DOHH2 (cell line): Measurements from ENCODE around the gene KCNH1.

ENCODE experiments used
- H3F3A ChIP-seq: fragments of 200-600 bp; sonication (generic), shearing (Covaris generic); 2 replicates; pipeline ENCODE4 v1.6.0; 2016; ENCODE audit warnings: antibody characterized with exemption, mild to moderate bottlenecking; ENCODE audit not compliant: control insufficient read depth, insufficient read depth
- H3K27ac ChIP-seq: fragments of 200-600 bp; sonication (generic); 2 replicates; pipeline ENCODE4 v1.5.1; 2014; ENCODE audit warnings: low read depth, mild to moderate bottlenecking, low read length, moderate library complexity
- H3K27me3 ChIP-seq: fragments of 200-600 bp; sonication (generic); 2 replicates; pipeline ENCODE4 v1.6.1; 2014; ENCODE audit warnings: mild to moderate bottlenecking, low read length, mixed read lengths; ENCODE audit not compliant: control insufficient read depth
- H3K36me3 ChIP-seq: fragments of 200-600 bp; sonication (generic); 2 replicates; pipeline ENCODE4 v1.6.1; 2014; ENCODE audit warnings: mild to moderate bottlenecking, low read length, moderate library complexity, mixed read lengths; ENCODE audit not compliant: control insufficient read depth
- H3K4me1 ChIP-seq: fragments of 200-600 bp; sonication (generic); 2 replicates; pipeline ENCODE4 v1.6.1; 2014; ENCODE audit warnings: mild to moderate bottlenecking, low read length, mixed read lengths; ENCODE audit not compliant: control insufficient read depth
- H3K4me2 ChIP-seq: fragments of 200-600 bp; sonication (generic); 2 replicates; pipeline ENCODE4 v1.6.0; 2014; ENCODE audit warnings: mild to moderate bottlenecking, low read length, moderate library complexity
- H3K4me3 ChIP-seq: fragments of 200-600 bp; sonication (generic); 2 replicates; pipeline ENCODE4 v1.5.1; 2014; ENCODE audit warnings: mild to moderate bottlenecking, low read length, mixed read lengths
- H3K79me2 ChIP-seq: fragments of 200-600 bp; sonication (generic); 2 replicates; pipeline ENCODE4 v1.6.1; 2014; ENCODE audit warnings: mild to moderate bottlenecking, low read length, mixed read lengths; ENCODE audit not compliant: control insufficient read depth
- H3K9me2 ChIP-seq: fragments of 200-600 bp; sonication (generic); replicated peaks from 2 replicates; pipeline ENCODE4 v1.6.1; 2014; ENCODE audit warnings: mild to moderate bottlenecking, low read length, mixed read lengths; ENCODE audit not compliant: control insufficient read depth
- H3K9me3 ChIP-seq: fragments of 200-600 bp; sonication (generic); 2 replicates; pipeline ENCODE4 v1.6.1; 2014; ENCODE audit warnings: antibody characterized with exemption, low read length, mixed read lengths; ENCODE audit not compliant: control insufficient read depth, insufficient read depth
- H4K20me1 ChIP-seq: fragments of 200-600 bp; sonication (generic); 2 replicates; pipeline ENCODE4 v1.6.0; 2014; ENCODE audit warnings: low read depth, mild to moderate bottlenecking, antibody characterized with exemption, low read length, moderate library complexity; ENCODE audit not compliant: control insufficient read depth, insufficient read depth
- EZH2phosphoT487 ChIP-seq: fragments of 200-600 bp; sonication (generic); IDR thresholded peaks from 2 replicates; pipeline ENCODE4 v1.6.1; 2017; ENCODE audit warnings: borderline replicate concordance, mild to moderate bottlenecking, antibody characterized with exemption, low read length, moderate library complexity, mixed read lengths
- TF ChIP-seq, protein P1 (sequence below): fragments of 200-600 bp; sonication (generic); IDR thresholded peaks from one replicate; pipeline ENCODE4 v1.5.1; 2014; ENCODE audit warnings: antibody characterized with exemption, mild to moderate bottlenecking, low read depth, low read length; ENCODE audit not compliant: poor library complexity, severe bottlenecking

The KCNH1 gene

DNA sequence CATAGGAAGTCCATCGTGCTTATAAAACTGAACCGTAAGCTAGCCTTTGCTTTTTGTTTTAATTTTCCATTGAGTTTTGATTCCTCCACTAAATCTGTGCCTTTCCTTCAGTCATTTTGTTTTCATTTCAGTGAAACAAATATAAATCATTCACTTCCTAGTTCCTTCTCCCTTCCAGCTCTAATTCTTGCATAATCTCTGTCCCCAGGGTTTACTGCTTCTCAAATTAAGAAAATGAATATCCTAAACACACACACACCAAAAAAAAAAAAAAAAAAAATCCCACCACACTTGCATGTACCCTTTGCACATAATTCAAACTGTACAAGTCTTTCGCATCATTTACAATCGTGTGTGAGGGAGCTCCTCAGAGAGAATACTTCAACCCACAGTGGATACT lies 6.8 kb downstream of the KCNH1 start:
- Histone ChIP-seq H3K4me2 (no peak overlapping the region), H3K4me1 (no peaks in the 10 kb centered on the region), H3K27me3 (no peaks in the 10 kb centered on the region), H3K79me2 (no peaks in the 10 kb centered on the region), H4K20me1 (no peaks in the 10 kb centered on the region), H3K4me3 (no peak overlapping the region), H3F3A (no peaks in the 10 kb centered on the region), H3K9me2 (no peaks in the 10 kb centered on the region), H3K9me3 (no peaks in the 10 kb centered on the region), H3K36me3 (no peaks in the 10 kb centered on the region), H3K27ac (no peak overlapping the region)
- no peak for TF ChIP-seq EZH2phosphoT487
- TF ChIP-seq, protein P1, sequence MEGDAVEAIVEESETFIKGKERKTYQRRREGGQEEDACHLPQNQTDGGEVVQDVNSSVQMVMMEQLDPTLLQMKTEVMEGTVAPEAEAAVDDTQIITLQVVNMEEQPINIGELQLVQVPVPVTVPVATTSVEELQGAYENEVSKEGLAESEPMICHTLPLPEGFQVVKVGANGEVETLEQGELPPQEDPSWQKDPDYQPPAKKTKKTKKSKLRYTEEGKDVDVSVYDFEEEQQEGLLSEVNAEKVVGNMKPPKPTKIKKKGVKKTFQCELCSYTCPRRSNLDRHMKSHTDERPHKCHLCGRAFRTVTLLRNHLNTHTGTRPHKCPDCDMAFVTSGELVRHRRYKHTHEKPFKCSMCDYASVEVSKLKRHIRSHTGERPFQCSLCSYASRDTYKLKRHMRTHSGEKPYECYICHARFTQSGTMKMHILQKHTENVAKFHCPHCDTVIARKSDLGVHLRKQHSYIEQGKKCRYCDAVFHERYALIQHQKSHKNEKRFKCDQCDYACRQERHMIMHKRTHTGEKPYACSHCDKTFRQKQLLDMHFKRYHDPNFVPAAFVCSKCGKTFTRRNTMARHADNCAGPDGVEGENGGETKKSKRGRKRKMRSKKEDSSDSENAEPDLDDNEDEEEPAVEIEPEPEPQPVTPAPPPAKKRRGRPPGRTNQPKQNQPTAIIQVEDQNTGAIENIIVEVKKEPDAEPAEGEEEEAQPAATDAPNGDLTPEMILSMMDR, result no peak

DNA sequence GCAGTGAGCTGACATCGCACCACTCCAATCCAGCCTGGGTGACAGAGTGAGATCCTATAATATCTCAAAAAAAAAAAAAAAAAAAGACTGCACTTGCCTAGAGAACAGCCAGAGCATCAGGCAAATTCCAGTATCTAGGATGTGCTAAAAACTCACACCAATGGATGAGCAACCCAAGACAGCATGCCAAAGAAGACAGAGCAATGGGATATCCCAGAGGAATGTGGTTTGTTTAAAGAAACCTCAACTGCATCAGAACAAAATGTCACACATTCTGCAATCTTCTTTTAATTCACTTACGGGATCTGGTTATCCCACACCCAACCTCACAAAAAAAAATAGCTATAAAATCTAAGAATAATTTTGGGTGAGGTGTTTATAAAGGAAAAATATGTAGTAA lies 7.3 kb downstream of the KCNH1 start:
- H3K27me3 ChIP-seq, result no peaks in the 10 kb centered on the region
- H3K27ac ChIP-seq, result no peak overlapping the region
- TF ChIP-seq EZH2phosphoT487, result no peak
- TF ChIP-seq, protein P1, result no peak
- H3K4me2 ChIP-seq, result no peak overlapping the region
- no peak overlapping the region for H3K4me3 ChIP-seq
- H4K20me1 ChIP-seq, result no peaks in the 10 kb centered on the region
- no peaks in the 10 kb centered on the region for H3K4me1 ChIP-seq
- H3K9me3 ChIP-seq, result no peaks in the 10 kb centered on the region
- no peaks in the 10 kb centered on the region for H3K36me3 ChIP-seq
- no peaks in the 10 kb centered on the region for H3K9me2 ChIP-seq
- H3F3A ChIP-seq, result no peaks in the 10 kb centered on the region
- no peaks in the 10 kb centered on the region for H3K79me2 ChIP-seq

DNA sequence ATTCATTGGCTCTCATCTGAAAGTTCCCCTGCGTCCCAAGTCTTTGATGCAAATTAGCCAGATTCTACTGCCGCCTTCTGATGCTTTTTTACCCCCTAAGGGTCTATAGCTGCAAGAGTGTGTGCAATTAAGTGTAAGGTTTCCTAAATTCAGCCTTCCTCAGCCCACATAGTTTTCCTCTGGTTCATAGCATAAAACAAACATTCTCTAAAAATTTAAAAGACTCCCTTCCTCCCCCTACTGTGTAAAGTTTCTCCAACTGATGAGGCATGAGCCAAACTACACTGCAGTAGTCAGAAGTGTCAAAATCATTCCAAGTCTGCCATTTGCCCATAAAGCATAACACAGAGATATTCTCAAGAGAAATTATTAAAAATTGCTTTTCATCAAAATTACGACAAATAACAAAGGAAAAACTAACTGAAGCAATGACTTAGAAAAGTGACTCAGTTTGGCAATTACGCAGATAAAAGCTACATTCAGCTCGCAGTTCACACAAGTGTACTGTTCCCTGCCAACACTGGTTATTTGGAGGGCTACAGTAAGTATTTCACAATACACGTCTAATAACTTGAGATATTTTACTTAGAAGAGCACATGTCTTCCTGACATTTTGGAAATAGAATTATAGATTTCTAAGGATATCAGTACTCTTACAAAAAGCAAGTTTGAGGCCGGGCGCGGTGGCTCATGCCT lies 15.4 kb downstream of the KCNH1 start:
- H3K27ac ChIP-seq, result no peak overlapping the region
- no peaks in the 10 kb centered on the region for H3F3A ChIP-seq
- H3K4me3 ChIP-seq, result no peak overlapping the region
- H3K27me3 ChIP-seq, result no peaks in the 10 kb centered on the region
- no peaks in the 10 kb centered on the region for H3K4me1 ChIP-seq
- no peaks in the 10 kb centered on the region for H3K36me3 ChIP-seq
- no peaks in the 10 kb centered on the region for H3K79me2 ChIP-seq
- no peak for TF ChIP-seq EZH2phosphoT487
- TF ChIP-seq, protein P1, result no peak
- H3K9me2 ChIP-seq, result no peaks in the 10 kb centered on the region
- no peaks in the 10 kb centered on the region for H3K9me3 ChIP-seq
- no peak overlapping the region for H3K4me2 ChIP-seq
- H4K20me1 ChIP-seq, result no peaks in the 10 kb centered on the region
